Measurements from ENCODE around the gene TRPV6.

TRPV6 gene

DNA sequence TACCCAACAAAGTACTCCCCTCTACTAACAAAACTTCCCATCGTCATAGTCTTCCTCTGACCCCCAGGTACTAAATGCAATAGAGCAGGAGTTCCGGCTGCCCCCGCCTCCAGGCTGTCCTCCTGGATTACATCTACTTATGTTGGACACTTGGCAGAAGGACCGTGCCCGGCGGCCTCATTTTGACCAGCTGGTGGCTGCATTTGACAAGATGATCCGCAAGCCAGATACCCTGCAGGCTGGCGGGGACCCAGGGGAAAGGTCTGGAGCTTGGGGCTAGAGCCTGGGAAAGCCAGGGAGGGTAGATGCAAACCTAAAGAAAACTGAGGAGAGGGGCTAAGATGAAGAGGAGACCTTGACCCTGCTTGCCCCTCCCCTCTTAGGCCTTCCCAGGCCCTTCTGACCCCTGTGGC lies 15.4 kb downstream of the TRPV6 start:
- H3K9me3 ChIP-seq (ENCODE audit: severe bottlenecking): no peaks in the 10 kb centered on the region
- no peak overlapping the region for H3K4me3 ChIP-seq (ENCODE audit: low read depth, low read length)
- TF ChIP-seq, protein P1, sequence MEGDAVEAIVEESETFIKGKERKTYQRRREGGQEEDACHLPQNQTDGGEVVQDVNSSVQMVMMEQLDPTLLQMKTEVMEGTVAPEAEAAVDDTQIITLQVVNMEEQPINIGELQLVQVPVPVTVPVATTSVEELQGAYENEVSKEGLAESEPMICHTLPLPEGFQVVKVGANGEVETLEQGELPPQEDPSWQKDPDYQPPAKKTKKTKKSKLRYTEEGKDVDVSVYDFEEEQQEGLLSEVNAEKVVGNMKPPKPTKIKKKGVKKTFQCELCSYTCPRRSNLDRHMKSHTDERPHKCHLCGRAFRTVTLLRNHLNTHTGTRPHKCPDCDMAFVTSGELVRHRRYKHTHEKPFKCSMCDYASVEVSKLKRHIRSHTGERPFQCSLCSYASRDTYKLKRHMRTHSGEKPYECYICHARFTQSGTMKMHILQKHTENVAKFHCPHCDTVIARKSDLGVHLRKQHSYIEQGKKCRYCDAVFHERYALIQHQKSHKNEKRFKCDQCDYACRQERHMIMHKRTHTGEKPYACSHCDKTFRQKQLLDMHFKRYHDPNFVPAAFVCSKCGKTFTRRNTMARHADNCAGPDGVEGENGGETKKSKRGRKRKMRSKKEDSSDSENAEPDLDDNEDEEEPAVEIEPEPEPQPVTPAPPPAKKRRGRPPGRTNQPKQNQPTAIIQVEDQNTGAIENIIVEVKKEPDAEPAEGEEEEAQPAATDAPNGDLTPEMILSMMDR (IDR thresholded peaks at IDR 0.05; ENCODE audit: low read depth, low read length): no peak
- H3K27ac ChIP-seq: no peak overlapping the region
- no peaks in the 10 kb centered on the region for H3K27me3 ChIP-seq (ENCODE audit: insufficient read depth, low read depth, severe bottlenecking)
- no peak for DNase-seq
- no peaks in the 10 kb centered on the region for H3K36me3 ChIP-seq

DNA sequence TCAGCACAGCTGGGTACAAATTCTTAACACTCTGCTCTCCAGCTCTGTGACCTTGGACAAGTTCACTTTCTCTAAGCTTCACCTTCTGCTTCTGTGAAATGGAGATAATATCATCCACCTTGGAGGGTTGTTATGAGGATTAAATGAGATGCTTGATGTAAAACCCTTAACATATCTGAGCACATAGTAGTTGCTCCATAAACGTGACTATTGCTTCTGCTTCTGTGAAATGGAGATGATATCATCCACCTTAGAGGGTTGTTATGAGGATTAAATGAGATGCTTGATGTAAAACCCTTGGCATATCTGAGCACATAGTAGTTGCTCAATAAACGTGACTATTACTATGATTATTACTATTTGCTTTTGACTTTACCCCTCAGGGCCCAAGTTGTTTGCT lies 16.1 kb downstream of the TRPV6 start:
- TF ChIP-seq, protein P1 (IDR thresholded peaks at IDR 0.05; ENCODE audit: low read depth, low read length): no peak
- no peaks in the 10 kb centered on the region for H3K27me3 ChIP-seq (ENCODE audit: insufficient read depth, low read depth, severe bottlenecking)

DNA sequence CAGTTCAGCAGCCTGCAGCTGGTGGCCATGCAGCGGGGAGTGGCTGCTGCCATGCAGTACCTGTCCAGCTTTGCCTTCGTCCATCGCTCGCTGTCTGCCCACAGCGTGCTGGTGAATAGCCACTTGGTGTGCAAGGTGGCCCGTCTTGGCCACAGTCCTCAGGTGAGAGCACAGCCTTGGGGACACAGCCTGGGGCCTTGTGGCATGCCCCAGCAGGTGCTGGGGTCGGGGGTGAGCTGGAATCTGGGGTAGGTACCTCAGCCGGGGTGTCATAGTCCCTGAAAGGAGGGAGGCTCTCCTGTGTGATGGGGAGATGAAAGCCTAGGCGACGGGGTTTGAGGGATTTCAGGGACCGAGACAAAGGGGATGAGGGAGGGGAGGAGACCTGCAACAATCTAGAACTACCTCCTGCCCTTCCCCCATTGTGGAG lies 16.5 kb downstream of the TRPV6 start:
- Histone ChIP-seq H3K4me3 (ENCODE audit: low read depth, low read length) (no peak overlapping the region), H3K27me3 (ENCODE audit: insufficient read depth, low read depth, severe bottlenecking) (no peaks in the 10 kb centered on the region), H3K9me3 (ENCODE audit: severe bottlenecking) (no peaks in the 10 kb centered on the region), H3K27ac (no peak overlapping the region), H3K36me3 (no peaks in the 10 kb centered on the region)
- TF ChIP-seq, protein P1 (IDR thresholded peaks at IDR 0.05; ENCODE audit: low read depth, low read length): no peak
- DNase-seq: no peak

More for the DNA sequence above, 16.1 kb downstream of the TRPV6 start:
- H3K4me3 ChIP-seq (ENCODE audit: low read depth, low read length): no peak overlapping the region
- H3K9me3 ChIP-seq (ENCODE audit: severe bottlenecking): no peaks in the 10 kb centered on the region
- no peak overlapping the region for H3K27ac ChIP-seq
- no peaks in the 10 kb centered on the region for H3K36me3 ChIP-seq
- no peak for DNase-seq

DNA sequence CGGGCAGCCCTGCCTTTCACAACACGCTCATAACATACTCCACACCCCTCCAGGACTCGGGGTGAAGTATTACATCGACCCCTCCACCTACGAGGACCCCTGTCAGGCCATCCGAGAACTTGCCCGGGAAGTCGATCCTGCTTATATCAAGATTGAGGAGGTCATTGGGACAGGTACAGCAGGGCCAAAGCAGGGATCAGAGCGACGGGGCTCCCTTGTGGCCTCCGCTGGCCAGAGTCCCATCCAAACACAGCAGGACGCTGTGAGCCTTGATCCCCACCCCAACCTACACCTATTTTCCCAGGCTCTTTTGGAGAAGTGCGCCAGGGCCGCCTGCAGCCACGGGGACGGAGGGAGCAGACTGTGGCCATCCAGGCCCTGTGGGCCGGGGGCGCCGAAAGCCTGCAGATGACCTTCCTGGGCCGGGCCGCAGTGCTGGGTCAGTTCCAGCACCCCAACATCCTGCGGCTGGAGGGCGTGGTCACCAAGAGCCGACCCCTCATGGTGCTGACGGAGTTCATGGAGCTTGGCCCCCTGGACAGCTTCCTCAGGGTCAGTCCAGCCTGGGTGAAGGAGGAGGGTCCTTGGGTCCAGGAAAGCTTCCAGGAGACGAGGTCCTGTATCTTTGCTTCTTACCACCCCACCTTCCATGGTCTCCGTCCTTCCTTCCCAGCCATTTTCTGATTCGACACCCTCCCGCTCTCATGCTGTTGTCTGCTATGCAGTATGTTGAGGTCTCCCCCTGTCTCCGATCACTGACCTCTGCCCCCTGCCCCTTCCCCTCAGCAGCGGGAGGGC lies 17.2 kb downstream of the TRPV6 start:
- H3K9me3 ChIP-seq (ENCODE audit: severe bottlenecking): no peaks in the 10 kb centered on the region
- no peak overlapping the region for H3K27ac ChIP-seq
- no peak for DNase-seq
- no peak overlapping the region for H3K4me3 ChIP-seq (ENCODE audit: low read depth, low read length)
- no peaks in the 10 kb centered on the region for H3K27me3 ChIP-seq (ENCODE audit: insufficient read depth, low read depth, severe bottlenecking)
- TF ChIP-seq, protein P1 (IDR thresholded peaks at IDR 0.05; ENCODE audit: low read depth, low read length): peak; percentile 50; the same call in 1 of the 2 replicates
- no peaks in the 10 kb centered on the region for H3K36me3 ChIP-seq

DNA sequence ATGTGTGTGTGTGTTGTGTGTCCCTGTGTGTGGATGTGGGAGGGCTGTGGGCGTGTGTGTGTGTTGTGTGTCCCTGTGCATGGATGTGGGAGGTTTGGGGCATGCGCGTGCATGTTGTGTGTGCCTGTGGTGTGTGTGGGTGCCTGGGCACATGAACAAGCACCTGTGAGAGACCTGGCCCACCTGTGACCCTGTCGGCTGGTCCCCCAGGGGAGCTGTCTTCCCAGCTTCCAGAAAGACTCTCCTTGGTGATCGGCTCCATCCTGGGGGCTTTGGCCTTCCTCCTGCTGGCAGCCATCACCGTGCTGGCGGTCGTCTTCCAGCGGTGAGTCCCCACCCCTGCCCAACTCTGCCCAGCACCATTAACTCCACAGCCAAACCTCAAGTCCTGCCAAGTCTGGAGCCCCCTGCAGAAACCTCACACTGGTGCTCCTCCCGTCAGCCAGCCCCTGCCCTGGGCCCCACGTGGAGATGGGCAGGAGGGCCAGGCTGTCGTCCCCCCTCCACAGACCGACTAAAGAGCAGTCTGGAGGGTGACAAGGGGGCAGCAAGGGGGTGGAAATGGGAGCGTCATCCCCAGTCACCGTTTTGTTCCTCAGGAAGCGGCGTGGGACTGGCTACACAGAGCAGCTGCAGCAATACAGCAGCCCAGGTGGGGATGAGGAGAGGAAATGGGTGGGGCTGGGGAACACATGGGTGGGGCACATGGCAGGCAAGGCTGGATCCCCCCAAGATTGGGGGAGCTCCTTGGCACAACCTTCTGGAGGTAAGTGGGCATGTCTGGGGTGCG lies 18.0 kb downstream of the TRPV6 start:
- TF ChIP-seq, protein P1 (IDR thresholded peaks at IDR 0.05; ENCODE audit: low read depth, low read length): no peak
- Histone ChIP-seq H3K27ac (no peak overlapping the region), H3K36me3 (no peaks in the 10 kb centered on the region), H3K27me3 (ENCODE audit: insufficient read depth, low read depth, severe bottlenecking) (no peaks in the 10 kb centered on the region), H3K4me3 (ENCODE audit: low read depth, low read length) (no peak overlapping the region), H3K9me3 (ENCODE audit: severe bottlenecking) (no peaks in the 10 kb centered on the region)
- no peak for DNase-seq
